ENCODE data around the gene CACNA1C.

DNA sequence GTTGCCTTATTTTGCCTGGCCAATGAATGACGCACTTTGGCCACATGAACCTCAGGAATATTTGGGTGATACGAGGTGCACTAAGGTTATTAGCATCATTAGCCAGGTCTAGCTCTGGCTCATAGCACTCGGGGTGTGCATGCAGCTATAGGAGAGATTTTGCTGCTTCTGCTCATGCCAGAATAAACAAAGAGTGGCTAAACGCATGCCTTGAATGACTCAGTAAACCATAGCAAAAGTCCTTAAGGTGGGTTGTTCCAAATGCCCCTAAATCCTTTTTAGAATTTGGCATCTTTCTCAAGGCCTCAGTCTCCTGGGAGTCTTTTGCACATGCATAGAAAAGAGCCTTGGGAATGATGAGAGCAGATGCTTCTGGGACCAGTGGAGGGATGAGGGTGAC lies 398.2 kb downstream of the CACNA1C start:
- TF ChIP-seq CTCF (IDR thresholded peaks at IDR 0.05), result no peak
- no peak for TF ChIP-seq POLR2A (IDR thresholded peaks at IDR 0.05)
- TF ChIP-seq POLR2AphosphoS5 (IDR thresholded peaks at IDR 0.05), result no peak
